Measurements from ENCODE around the gene DNAL1.

DNAL1 gene

GRCh38 chr14:73723797-73724661 is 79.2 kb downstream of the DNAL1 start:
- no peak for TF ChIP-seq CTCF (IDR thresholded peaks at IDR 0.05; ENCODE audit: borderline replicate concordance, insufficient read depth, low read depth, low read length)
- H3K4me3 ChIP-seq (ENCODE audit: low read depth, low read length), result no peak overlapping the region

GRCh38 chr14:73724696-73725095 is 79.9 kb downstream of the DNAL1 start:
- TF ChIP-seq CTCF (IDR thresholded peaks at IDR 0.05; ENCODE audit: borderline replicate concordance, insufficient read depth, low read depth, low read length), result no peak
- H3K4me3 ChIP-seq (ENCODE audit: low read depth, low read length), result no peak overlapping the region

- H3K4me3 ChIP-seq (ENCODE audit: low read depth, low read length), result no peak overlapping the region
- no peak for TF ChIP-seq CTCF (IDR thresholded peaks at IDR 0.05; ENCODE audit: borderline replicate concordance, insufficient read depth, low read depth, low read length)
Measured at GRCh38 chr14:73725116-73726024, 80.6 kb downstream of the DNAL1 start.

GRCh38 chr14:73726025-73726961 is 81.5 kb downstream of the DNAL1 start:
- H3K4me3 ChIP-seq (ENCODE audit: low read depth, low read length), result no peak overlapping the region
- TF ChIP-seq CTCF (IDR thresholded peaks at IDR 0.05; ENCODE audit: borderline replicate concordance, insufficient read depth, low read depth, low read length), result no peak

DNA sequence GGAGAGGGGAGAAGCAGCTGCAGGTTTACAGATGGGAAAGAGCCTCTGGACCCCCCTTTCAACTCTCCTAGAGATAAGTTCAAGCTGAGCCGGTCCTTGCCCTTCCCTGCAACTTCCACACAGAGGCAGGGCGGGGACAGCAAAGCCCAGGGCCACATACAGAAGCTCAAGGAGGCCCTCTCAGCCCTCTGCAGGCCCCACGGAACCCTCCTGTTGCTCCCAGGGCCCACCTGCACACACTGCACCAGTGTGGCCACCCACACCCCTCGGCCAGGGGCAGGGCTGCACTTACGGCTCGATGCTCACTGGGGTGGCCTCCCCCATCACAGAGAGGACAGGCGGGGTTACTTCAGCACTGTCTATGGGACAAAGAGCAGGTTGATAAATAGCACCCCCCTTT is 82.4 kb downstream of the DNAL1 start:
- no peak overlapping the region for H3K4me3 ChIP-seq (ENCODE audit: low read depth, low read length)
- TF ChIP-seq CTCF (IDR thresholded peaks at IDR 0.05; ENCODE audit: borderline replicate concordance, insufficient read depth, low read depth, low read length), result no peak

- H3K4me3 ChIP-seq (ENCODE audit: low read depth, low read length), result no peak overlapping the region
- TF ChIP-seq CTCF (IDR thresholded peaks at IDR 0.05; ENCODE audit: borderline replicate concordance, insufficient read depth, low read depth, low read length), result peak; percentile 83
Measured at GRCh38 chr14:73728717-73729330, 84.0 kb downstream of the DNAL1 start.
